ENCODE measurements around the gene MBD3L5.
A peak's percentile ranks its signal among the peaks of the same experiment; 100 is the strongest.
"Not testable (repeated sequence)": the region's sequence is repeated elsewhere in the genome, so short reads cannot be mapped to it uniquely, and the experiment has no call there.

MBD3L5 gene

DNA sequence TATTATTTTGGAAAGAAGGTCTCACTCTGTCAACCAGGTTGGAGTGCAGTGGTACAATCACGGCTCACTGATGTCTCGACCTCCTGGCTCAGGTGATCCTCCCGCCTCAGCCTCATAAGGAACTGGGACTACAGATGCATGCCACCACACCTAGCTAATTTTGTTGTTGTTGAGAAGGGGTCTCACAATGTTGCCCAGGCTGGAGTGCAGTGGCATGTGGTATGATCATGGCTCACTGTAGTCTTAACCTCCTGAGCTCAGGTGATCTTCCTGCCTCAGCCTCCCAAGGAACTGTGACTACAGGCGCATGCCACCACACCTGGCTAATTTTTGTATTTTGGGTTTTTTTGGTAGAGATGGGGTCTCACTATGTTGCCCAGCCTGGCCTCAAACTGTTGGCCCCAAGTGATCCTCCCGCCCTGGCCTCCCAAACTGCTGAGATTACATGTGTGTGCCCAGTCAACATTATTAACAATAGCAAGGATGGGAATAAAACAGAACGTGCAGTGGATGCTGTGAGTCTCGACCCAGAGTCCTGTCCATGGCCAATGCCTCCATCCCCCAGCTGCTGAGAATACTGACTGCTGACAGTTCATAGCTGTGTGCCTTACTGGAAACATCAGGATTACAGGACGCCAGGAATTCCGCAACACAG, 33.5 kb downstream of the MBD3L5 start:
- Histone ChIP-seq H3K9ac (no peak overlapping the region), H3K27ac (no peak overlapping the region), H3K36me3 (ENCODE audit: insufficient read depth) (no peaks in the 10 kb centered on the region), H2AFZ (ENCODE audit: low read depth) (no peak overlapping the region), H4K20me1 (ENCODE audit: insufficient read depth) (no peaks in the 10 kb centered on the region), H3K79me2 (ENCODE audit: insufficient read depth, low read depth) (no peaks in the 10 kb centered on the region), H3K4me2 (no peak overlapping the region), H3K4me1 (ENCODE audit: low read depth, poor library complexity, severe bottlenecking) (no peaks in the 10 kb centered on the region), H3K4me3 (IDR thresholded peaks at IDR 0.05; ENCODE audit: insufficient read depth, low read depth, low read length) (no peak overlapping the region), H3K27me3 (ENCODE audit: insufficient read depth, low read depth) (no peaks in the 10 kb centered on the region)
- TF ChIP-seq, protein P1, sequence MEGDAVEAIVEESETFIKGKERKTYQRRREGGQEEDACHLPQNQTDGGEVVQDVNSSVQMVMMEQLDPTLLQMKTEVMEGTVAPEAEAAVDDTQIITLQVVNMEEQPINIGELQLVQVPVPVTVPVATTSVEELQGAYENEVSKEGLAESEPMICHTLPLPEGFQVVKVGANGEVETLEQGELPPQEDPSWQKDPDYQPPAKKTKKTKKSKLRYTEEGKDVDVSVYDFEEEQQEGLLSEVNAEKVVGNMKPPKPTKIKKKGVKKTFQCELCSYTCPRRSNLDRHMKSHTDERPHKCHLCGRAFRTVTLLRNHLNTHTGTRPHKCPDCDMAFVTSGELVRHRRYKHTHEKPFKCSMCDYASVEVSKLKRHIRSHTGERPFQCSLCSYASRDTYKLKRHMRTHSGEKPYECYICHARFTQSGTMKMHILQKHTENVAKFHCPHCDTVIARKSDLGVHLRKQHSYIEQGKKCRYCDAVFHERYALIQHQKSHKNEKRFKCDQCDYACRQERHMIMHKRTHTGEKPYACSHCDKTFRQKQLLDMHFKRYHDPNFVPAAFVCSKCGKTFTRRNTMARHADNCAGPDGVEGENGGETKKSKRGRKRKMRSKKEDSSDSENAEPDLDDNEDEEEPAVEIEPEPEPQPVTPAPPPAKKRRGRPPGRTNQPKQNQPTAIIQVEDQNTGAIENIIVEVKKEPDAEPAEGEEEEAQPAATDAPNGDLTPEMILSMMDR (conservative IDR thresholded peaks at IDR 0.05; ENCODE audit: low read depth, low read length) = no peak

DNA sequence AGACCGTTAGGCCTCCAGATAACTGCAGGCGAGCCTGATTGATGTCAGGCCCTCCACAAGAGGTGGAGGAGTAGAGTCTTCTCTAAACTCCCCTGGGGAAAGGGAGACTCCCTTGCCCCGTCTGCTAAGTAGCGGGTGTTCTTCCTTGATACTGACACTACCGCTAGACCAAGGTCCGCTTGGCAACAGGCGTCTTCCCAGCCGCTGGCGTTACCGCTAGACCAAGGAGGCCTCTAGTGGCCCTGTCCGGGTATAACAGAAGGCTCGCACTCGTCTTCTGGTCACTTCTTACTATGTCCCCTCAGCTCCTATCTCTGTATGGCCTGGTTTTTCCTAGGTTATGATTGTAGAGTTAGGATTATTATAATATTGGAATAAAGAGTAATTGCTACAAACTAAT, 36.7 kb downstream of the MBD3L5 start:
- H3K36me3 ChIP-seq (ENCODE audit: insufficient read depth); H3K4me1 ChIP-seq (ENCODE audit: low read depth, poor library complexity, severe bottlenecking); H3K4me3 ChIP-seq (IDR thresholded peaks at IDR 0.05; ENCODE audit: insufficient read depth, low read depth, low read length); H2AFZ ChIP-seq (ENCODE audit: low read depth); H3K27me3 ChIP-seq (ENCODE audit: insufficient read depth, low read depth); H3K4me2 ChIP-seq; H4K20me1 ChIP-seq (ENCODE audit: insufficient read depth); H3K9ac ChIP-seq; H3K27ac ChIP-seq: not testable (repeated sequence)
- H3K79me2 ChIP-seq (ENCODE audit: insufficient read depth, low read depth) = peaks cover 17% of the 10 kb centered on the region

DNA sequence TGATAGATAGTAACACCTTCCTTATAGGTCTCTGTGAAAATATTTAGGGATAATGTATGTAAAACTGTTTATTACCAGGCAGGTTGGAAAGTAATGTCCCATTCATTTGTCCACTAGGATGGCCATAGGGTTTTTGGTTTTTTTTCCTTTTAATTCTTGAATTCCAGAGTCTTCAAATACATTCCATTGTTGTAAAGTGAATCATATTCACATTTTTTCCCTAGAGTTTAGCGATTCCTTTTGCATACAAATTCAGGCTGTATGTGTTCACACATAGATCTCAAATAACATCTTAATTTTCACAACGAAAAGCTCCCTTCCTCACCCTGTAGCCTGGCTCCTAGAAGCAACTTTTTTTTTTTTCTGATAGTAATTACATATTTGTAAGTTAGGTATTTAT, 37.3 kb downstream of the MBD3L5 start:
- Histone ChIP-seq H3K36me3 (ENCODE audit: insufficient read depth) (peaks cover 4% of the 10 kb centered on the region; the same call in 1 of the 2 replicates), H2AFZ (ENCODE audit: low read depth) (no peak overlapping the region), H4K20me1 (ENCODE audit: insufficient read depth) (no peaks in the 10 kb centered on the region), H3K9ac (no peak overlapping the region), H3K79me2 (ENCODE audit: insufficient read depth, low read depth) (peaks cover 21% of the 10 kb centered on the region), H3K27me3 (ENCODE audit: insufficient read depth, low read depth) (no peaks in the 10 kb centered on the region), H3K4me2 (no peak overlapping the region), H3K27ac (no peak overlapping the region), H3K4me1 (ENCODE audit: low read depth, poor library complexity, severe bottlenecking) (peaks cover 10% of the 10 kb centered on the region), H3K4me3 (IDR thresholded peaks at IDR 0.05; ENCODE audit: insufficient read depth, low read depth, low read length) (no peak overlapping the region)
- TF ChIP-seq, protein P1 (conservative IDR thresholded peaks at IDR 0.05; ENCODE audit: low read depth, low read length) = no peak

DNA sequence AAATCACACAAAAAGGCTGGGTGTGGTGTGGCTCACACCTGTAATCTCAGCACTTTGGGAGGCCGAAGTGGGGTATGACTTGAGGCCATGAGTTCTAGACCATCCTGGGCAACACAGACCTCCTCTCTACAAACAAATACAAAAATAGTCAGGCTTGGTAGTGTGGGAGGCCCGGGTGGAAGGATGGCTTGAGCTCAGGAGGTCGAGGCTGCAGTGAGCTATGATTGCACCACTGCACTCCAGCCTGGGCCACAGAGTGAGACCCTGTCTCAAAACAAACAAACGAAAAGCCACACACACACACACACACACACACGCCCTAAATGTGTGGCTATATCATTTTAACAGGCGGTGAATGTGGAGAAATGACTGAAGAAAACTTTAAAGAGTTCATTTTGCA, 38.2 kb downstream of the MBD3L5 start:
- H3K27me3 ChIP-seq (ENCODE audit: insufficient read depth, low read depth) = no peaks in the 10 kb centered on the region
- H3K79me2 ChIP-seq (ENCODE audit: insufficient read depth, low read depth) = peaks cover 21% of the 10 kb centered on the region
- peak overlapping the region; percentile 45; the same call in 1 of the 2 replicates for H3K4me2 ChIP-seq
- peaks cover 5% of the 10 kb centered on the region; the same call in 1 of the 2 replicates for H3K36me3 ChIP-seq (ENCODE audit: insufficient read depth)
- H3K9ac ChIP-seq = no peak overlapping the region
- TF ChIP-seq, protein P1 (conservative IDR thresholded peaks at IDR 0.05; ENCODE audit: low read depth, low read length) = no peak
- H4K20me1 ChIP-seq (ENCODE audit: insufficient read depth) = no peaks in the 10 kb centered on the region
- no peak overlapping the region for H3K4me3 ChIP-seq (IDR thresholded peaks at IDR 0.05; ENCODE audit: insufficient read depth, low read depth, low read length)
- H3K4me1 ChIP-seq (ENCODE audit: low read depth, poor library complexity, severe bottlenecking) = peaks cover 10% of the 10 kb centered on the region
- H3K27ac ChIP-seq = no peak overlapping the region
- H2AFZ ChIP-seq (ENCODE audit: low read depth) = peak overlapping the region; percentile 71

Data from KMS-11 (cell line).